ENCODE measurements around the gene MICU1. TPM values are rescaled to one million over a fixed set of nuclear protein-coding genes. Genes with fewer than 3 reads are reported as not detected.

The MICU1 gene
- total and polyA plus RNA-seq, 10 of the 15 experiments (the other 5 are each of a cell fraction or from before 2014, with no cell fraction given) = 18.2 to 36.4 (median 22.2) TPM

- CTCF ChIA-PET = no interaction called here
- FAIRE-seq (no peak), DNase-seq (ENCODE audit: low read depth, low spot score) (no peak), ATAC-seq (no peak)
- H3K36me3 ChIP-seq (ENCODE audit: control insufficient read depth in 2 of 2, insufficient read depth in 2 of 2, low read length in 1 of 2) = no peaks in the 10 kb centered on the region
- POLR2A ChIA-PET = no interaction called here
- H3K9ac ChIP-seq (ENCODE audit: control insufficient read depth, insufficient read depth, low read length) = no peak overlapping the region
- no peak overlapping the region for H3K4me2 ChIP-seq (ENCODE audit: control insufficient read depth, insufficient read depth)
- H3K79me2 ChIP-seq (ENCODE audit: control insufficient read depth, insufficient read depth, low read length) = no peaks in the 10 kb centered on the region
- no peaks in the 10 kb centered on the region for H4K20me1 ChIP-seq (ENCODE audit: control insufficient read depth, insufficient read depth)
- no peaks in the 10 kb centered on the region for H3K27me3 ChIP-seq (replicated peaks in 1 of 2; ENCODE audit: control insufficient read depth in 2 of 2, insufficient read depth in 2 of 2, low read length in 1 of 2)
- WGBS (ENCODE audit: insufficient coverage, insufficient replicate concordance, low lambda C conversion rate, missing lambda C conversion rate) = 65% methylated on average over 3 of the region's 3 CpGs
- no peaks in the 10 kb centered on the region for H3K4me1 ChIP-seq (ENCODE audit: control insufficient read depth, insufficient read depth, low read length)
- RAD21 ChIA-PET (ENCODE audit: unreplicated experiment) = no interaction called here
- in situ Hi-C loops (cut with MboI) (no loop called here), intact Hi-C loops (cut with micrococcal nuclease; ENCODE audit: unreplicated experiment) (no loop called here)
- H2AFZ ChIP-seq (ENCODE audit: control insufficient read depth, low read depth, low read length) = no peak overlapping the region
- no peak overlapping the region for H3K4me3 ChIP-seq
- BruUV-seq (replicated peaks) = no TSS peak
- no peaks in the 10 kb centered on the region for H3K9me3 ChIP-seq (replicated peaks; ENCODE audit: control insufficient read depth, insufficient read depth, low read length)
- no peak for TF ChIP-seq STAT1 (conservative IDR thresholded peaks at IDR 0.05)
- no peak for TF ChIP-seq POLR2AphosphoS5 (IDR thresholded peaks at IDR 0.05; ENCODE audit: low read length)
- TF ChIP-seq KLF5 (IDR thresholded peaks at IDR 0.05; ENCODE audit: partially characterized antibody) = no peak
- TF ChIP-seq BRCA1 (IDR thresholded peaks at IDR 0.05; ENCODE audit: low read depth, low read length) = no peak
- no peak for TF ChIP-seq EZH2 (IDR thresholded peaks at IDR 0.05; ENCODE audit: borderline replicate concordance, control insufficient read depth, low read depth, low read length)
- TF ChIP-seq NRF1 (conservative IDR thresholded peaks at IDR 0.05; ENCODE audit: low read depth, low read length) = no peak
- TF ChIP-seq POLR2AphosphoS2 (IDR thresholded peaks at IDR 0.05; ENCODE audit: low read depth, low read length) = no peak
- no peak for TF ChIP-seq IKZF2 (IDR thresholded peaks at IDR 0.05)
- TF ChIP-seq SMAD5 (IDR thresholded peaks at IDR 0.05; ENCODE audit: low read depth) = no peak
- TF ChIP-seq ZNF687 (IDR thresholded peaks at IDR 0.05) = no peak
- no peak for TF ChIP-seq SP1 (IDR thresholded peaks at IDR 0.05; ENCODE audit: low read depth, low read length)
- no peak for TF ChIP-seq ZSCAN29 (IDR thresholded peaks at IDR 0.05)
- no peak for TF ChIP-seq SUZ12 (IDR thresholded peaks at IDR 0.05; ENCODE audit: unreplicated experiment)
- SMC1A ChIA-PET (ENCODE audit: uncharacterized antibody, unreplicated experiment) = interaction anchor here (0.6 kb wide), 1 partner anchor 1043 kb away, joined by 3 read pairs; no protein-coding TSS in a partner anchor
- H3K27ac ChIP-seq (ENCODE audit: control insufficient read depth, insufficient read depth) = no peak overlapping the region
Measured at GRCh38 chr10:72588266-72588665, 37.6 kb downstream of the MICU1 start.

All from GM12878 (cell line).